GM19351 (cell line): ENCODE measurements around the gene PSEN2.

Experiments used
- ATAC-seq: cut with Tn5 transposase; IDR thresholded peaks from one replicate; pipeline ENCODE4 v1.9.1; 2021; ENCODE audit warnings: mild to moderate bottlenecking, moderate library complexity; ENCODE audit not compliant: unreplicated experiment

The PSEN2 gene

DNA sequence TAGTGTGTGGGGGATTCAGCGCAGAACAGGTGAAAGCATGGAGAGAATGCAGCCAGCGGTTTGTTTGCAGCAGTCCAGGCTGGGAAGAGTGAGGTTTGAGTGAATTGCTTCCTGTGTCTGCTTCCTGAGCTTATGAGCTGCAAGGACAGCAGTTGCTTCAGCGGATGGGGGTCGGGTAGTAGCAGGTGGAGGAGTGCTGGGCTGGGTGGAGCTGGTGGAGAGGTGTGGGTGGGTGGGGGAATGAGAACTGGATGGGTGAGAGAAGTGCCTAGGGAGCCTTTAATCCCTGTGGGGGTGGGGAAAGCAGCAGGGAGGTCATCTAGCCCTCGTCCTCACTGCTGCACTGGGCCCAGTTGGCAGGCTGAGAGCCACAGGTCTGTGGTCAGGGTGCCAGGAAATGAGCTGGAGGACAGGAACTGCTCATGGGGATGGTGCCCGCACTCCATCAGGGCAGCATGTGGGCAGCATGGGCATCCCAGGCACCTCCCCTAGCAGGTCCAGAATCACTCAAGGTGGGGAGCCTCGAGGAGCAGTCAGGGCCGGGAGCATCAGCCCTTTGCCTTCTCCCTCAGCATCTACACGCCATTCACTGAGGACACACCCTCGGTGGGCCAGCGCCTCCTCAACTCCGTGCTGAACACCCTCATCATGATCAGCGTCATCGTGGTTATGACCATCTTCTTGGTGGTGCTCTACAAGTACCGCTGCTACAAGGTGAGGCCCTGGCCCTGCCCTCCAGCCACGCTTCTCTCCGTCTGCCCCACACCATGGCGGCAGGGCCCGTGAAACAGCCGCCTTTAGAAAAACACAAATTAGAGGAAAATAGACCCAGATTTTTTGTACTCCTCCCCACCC is 14.8 kb downstream of the PSEN2 start:
- no peak for ATAC-seq

DNA sequence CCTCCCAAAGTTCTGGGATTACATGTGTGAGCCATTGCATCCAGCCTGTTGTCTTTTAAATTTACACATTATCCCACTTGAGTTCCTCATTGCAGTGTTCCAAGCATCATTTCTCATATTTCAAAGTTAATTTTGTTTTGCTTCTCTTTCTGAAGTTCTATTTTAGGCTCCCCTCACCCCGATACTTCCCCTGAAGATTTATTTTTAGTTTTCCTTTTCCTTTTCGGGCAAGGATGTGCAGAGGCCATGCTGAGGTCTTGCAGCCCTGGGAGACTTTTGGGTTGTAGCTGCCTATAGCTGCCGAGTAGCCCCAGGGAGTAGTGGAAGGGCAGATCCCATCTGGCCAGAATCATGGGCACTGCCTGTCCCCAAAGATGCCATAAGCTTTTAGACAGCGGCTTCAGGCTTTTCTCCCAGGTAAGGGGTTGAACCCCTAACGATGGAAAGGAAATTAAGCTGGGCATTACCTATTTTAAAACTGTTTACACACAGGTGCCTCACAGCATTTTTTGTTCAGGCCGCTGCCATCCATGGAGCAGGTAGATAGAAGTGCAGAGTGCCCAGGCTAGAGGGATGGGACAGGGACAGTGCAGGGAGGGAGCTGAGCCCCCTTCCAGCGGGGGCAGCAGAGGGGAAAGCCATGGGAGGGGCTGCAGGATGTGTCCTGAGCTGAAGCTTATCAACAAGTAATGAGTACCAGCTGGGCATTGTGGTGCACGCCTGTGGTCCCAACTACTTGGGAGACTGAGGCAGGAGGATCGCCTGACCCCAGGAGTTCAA is 15.9 kb downstream of the PSEN2 start:
- no peak for ATAC-seq

DNA sequence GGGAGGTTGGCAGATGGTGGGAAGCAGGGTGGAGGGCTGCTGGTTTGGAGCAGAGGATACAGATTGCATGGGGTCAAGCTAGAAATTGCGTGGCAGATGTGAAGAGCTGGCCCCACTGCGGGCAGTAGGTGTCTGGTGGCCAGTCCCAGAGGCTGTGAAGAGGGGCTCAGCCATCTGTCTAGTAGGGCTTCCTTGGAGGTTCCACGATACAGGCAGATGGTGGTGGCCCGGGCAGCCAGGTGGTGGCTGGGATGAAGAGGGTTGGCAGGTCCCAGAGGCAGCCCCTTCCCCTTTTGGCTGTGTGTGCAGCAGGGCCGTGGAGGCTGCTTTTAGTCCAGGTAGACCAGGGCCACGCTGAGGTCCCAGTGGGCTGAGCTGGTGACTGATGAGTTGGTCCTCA is 16.6 kb downstream of the PSEN2 start:
- ATAC-seq: no peak

DNA sequence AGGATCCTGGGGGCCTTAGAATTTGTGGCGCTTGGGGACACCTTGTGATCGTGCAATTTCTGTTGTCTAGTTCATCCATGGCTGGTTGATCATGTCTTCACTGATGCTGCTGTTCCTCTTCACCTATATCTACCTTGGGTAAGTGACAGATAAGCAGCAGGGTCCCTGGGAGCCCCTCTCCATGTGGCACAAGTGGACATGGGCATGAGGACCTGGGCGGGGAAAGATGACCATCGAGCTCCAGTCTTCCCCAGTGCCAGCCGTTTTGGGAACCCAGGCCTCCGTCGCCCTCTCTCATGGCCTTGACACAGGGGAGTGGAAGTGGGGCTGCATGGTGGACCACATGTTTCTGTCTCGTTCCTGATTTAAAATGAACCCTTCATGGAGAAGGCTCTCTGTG is 17.6 kb downstream of the PSEN2 start:
- no peak for ATAC-seq

DNA sequence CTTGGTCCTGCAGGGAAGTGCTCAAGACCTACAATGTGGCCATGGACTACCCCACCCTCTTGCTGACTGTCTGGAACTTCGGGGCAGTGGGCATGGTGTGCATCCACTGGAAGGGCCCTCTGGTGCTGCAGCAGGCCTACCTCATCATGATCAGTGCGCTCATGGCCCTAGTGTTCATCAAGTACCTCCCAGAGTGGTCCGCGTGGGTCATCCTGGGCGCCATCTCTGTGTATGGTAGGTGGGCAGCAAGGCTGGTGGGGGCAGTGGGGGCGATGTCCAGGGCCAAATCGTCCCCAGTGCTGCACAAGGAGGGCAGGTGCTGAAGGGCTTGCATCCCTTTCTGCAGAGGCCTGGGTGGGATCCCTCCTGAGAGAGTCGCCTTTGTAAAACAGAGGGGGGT is 18.4 kb downstream of the PSEN2 start:
- ATAC-seq: no peak

DNA sequence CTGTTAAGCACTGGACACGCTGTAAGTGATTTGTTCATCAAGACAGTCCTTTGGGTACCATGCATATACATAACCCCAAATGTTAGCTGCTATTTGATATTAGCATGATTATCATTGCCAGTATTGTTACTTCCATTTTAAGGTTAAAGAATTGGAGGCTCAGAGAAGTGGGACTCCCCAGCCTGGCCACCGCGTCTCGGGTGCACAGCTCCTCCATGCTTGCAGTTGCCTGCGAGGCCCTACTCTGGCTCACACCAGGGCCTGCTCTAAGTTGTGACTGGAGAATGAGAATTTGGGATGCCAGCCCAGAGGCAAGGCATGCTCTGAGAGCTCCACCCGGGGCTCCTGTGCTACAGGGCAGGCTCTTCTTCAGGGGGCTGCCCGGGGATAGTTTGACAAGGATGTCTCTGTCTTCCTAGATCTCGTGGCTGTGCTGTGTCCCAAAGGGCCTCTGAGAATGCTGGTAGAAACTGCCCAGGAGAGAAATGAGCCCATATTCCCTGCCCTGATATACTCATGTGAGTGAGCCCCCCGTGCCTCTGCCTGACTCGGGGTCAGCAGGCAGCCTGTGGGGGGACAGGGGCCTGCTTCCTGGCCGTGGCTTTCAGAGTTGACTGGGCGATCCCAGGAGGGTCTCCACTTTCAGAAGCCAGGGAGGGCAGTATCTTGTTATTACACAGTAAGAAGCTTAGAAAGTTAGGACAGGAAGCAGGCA is 19.4 kb downstream of the PSEN2 start:
- ATAC-seq: no peak

DNA sequence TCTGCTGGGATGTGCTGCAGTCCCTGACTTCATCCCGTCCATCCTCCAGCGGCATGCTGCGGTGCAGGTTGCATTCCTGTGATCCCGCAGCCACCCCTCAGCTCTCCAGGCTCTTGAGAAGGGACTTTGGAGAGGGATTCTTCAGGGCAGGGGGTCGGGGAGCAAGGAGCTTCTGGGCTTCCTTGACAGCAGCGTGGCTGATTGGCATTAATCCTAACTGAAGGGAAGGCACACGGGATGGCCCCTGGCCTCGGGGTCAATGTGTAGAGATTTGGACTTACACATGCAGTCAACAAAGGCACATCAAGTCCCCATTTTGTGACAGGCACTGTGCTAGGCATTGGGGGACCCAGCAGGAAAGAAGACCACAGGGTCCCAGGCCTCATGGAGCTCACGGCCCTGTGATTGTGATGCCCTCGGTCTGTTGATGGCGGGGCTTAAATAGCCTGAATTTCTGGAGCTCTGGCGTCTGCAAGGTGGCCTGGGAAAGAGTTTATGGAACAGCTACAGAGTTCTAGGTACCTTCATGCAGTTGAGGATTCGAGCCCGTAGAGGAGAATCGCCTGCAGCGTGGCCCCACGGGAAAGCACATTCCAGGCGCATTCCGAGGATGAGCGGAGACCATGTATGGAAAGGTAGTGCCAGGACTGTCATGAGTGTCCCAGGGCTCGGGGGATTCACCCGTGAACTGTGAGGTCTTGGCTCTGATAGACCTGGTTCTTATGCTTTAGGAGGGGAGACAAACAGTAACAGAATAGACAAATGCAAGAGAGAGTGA is 20.1 kb downstream of the PSEN2 start:
- ATAC-seq: no peak

DNA sequence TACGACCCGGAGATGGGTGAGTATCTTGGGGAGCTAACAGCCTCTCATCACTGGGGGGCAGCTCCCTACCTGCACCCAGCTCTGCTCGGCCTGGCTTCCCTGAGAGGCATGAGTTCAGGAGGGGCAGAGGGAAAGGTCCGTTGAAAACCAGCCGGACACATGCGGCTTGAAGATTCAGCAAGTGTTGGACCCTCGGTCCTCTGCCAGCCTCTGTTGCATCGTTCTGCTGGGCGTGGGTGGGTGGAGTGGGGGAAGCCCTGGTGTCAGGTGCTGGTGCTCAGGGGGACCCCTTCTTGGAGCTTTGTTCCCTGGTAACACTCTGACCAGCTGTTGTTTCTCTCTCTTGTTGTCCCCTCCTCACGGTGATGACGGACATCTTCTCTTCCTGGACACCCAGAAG is 20.9 kb downstream of the PSEN2 start:
- ATAC-seq: no peak

DNA sequence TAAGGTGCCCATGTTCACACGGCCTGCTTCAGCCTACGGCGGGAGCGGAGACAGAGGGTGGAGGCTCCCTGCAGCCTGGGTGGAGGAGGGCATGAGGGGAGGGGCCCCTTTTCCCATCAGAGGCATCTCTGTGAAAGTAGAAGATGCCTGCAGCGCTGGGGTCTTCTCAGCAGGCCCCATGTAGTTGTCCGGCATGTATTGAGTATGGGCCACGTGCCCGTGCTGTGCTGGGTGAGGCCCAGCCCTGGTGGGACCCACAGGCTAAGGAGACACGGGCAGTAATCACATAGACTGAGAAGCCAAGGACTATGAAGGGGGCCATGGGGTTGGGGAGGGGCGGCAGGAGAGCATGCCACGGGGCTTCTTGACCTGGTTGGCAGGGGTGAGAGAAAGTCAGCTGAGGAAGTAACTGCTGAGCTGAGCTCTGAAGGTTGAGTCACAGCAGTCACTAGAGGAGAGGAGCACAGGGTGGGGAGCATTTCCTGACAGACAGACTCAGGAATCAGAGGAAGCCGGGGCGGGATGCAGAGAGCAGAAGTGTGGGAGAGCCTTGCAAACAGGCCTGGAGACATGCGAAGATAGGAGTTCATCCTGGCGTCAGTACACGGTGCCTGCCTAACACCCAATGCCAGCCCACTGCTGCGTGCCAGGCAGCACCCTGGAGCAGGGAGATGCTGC is 21.6 kb downstream of the PSEN2 start:
- ATAC-seq: no peak

DNA sequence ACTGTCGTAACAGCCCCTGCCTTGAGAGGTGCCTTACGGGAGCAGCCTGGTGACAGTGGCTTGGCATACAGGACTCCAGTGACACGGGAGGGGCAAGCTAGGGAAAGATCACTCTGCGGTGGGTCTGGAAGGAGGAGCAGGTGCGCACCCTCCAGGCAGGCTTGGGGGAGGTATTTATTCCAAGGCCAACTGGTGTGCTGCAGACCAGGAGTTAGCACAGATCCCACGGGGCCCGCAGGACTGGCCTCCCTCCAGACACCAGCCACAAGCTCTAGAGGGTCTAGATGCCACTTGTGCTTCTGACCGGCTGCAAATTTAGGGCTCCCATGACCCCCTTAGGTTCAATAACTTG is 22.1 kb downstream of the PSEN2 start:
- no peak for ATAC-seq

DNA sequence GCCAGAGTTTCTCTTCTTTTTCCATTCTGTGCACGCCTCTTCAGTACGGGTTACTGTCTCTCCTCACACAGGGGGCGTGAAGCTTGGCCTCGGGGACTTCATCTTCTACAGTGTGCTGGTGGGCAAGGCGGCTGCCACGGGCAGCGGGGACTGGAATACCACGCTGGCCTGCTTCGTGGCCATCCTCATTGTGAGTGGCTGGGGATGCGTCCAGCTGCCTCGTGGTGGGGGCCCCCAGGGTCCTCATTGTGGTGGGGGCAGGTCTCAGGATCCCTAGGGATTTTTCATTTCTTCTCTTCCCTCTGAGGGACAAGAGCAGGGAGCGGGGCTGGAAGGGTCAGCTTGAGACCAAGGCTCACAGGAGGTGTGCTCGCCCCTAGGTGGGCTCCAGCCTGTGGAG is 23.5 kb downstream of the PSEN2 start:
- ATAC-seq: no peak

DNA sequence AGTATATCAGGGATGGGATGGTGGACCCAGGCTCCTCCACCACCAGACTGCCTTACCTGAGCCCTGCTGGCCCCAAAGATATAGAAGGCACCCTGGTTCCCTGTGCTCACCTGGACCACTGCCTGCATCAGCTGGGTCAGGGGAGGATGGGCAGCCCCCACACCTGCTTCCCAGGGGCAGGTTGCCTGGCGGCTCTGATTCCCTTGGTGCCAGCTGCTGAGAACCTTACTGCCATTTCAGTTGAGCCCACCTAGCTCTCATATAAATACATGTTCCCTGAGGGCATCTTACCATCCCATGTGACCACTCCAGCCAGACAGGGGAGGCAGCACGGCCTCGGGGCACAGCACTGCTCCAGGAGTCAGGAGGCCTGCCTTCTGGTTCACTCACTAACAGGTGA is 24.4 kb downstream of the PSEN2 start:
- no peak for ATAC-seq

DNA sequence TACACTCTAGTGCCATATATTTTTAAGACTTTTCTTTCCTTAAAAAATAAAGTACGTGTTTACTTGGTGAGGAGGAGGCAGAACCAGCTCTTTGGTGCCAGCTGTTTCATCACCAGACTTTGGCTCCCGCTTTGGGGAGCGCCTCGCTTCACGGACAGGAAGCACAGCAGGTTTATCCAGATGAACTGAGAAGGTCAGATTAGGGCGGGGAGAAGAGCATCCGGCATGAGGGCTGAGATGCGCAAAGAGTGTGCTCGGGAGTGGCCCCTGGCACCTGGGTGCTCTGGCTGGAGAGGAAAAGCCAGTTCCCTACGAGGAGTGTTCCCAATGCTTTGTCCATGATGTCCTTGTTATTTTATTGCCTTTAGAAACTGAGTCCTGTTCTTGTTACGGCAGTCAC is 25.2 kb downstream of the PSEN2 start:
- ATAC-seq: no peak

DNA sequence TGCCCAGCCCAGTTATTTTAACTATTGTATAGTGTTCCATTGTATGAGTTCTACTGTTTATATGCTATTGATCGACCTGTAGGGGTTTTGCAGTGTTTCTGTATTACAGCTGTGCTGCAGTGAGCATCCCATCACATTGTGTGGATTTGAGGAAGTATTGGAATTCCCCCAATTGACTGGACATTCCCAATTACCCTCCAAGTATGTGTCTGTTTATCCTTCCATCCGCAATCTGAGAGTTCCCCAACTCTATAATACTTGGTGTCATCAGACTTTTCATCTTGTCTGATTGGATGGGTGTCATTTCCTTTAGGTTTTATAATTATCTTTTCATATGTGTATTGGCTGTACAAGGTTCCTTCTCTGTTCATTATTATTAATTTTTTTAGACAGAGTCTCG is 27.8 kb downstream of the PSEN2 start:
- ATAC-seq: no peak

DNA sequence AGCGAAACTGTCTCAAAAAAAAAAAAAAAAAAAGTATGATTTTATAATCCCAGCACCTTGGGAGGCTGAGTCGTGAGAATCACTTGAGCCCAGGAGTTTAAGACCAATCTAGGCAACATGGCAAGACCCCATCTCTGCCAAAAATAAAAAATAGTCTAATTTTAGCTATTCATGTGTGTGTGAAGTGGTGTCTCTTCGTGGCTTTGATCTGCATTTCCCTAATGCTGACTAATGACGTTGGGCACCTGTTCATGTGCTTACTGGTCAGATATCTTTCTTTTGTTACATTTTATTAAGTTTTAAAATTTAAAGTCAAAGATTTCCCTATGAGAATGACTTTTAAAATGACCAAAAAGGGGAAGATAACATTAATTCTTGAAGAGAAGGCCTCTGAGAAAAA is 31.0 kb downstream of the PSEN2 start:
- ATAC-seq: no peak

DNA sequence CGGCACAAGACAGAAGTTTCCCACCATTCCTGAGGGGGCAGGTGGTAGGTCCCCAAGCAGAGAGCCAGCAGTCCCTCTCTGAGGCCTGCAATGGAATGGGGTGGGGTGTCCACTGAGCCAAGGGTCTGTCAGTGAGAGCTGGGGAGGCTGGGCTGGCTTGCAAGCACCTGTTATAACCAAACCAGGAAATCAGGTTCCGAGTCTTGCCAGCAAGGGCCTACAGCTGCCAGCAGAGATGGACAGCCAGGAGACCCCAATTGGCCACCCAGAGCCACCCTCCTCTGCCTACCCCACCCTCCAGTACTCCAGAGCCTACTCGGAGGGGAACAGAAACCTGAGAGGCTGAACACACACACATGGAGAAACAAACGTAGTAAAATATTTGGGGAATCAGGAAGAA is 32.2 kb downstream of the PSEN2 start:
- ATAC-seq: no peak

DNA sequence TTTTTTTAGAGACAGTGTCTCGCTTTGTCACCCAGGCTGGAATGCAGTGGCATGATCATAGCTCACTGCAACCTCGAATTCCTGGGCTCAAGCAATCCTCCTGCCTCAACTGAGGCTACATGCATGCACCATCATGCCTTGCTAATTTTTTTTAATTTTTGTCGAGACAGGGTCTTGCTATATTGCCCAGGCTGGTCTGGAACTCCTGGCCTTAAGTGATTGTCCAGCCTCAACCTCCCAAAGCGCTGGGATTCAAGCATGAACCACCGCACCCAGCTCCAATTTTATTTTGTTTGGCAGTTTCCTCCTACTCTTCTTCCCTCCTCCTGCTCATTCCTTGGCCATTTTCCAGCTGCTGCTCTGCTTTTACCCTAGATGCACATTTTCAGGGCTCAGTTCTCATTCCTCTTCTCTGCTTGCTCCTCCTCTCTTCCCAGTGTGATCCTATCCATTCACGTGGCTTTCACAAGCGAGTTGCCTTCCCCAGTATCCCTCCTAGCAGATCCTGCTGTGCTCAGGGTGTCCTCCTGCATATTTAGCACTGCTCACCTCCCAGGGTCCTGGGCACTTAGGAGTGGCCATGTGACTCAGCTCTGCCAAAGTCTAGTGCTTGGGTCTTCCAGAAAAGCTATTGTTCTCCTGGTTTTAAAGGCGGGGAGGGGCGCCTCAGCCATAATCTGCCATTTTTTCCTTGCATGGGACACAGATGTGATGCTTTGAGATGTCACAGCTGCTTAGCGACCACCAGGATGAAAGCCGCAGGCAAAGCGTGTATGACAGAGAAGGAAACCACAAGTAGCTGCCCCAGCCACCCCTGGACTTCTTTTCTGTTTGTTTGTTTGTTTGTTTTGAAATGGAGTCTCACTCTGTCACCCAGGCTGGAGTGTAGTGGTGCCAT is 33.7 kb downstream of the PSEN2 start:
- ATAC-seq: no peak

DNA sequence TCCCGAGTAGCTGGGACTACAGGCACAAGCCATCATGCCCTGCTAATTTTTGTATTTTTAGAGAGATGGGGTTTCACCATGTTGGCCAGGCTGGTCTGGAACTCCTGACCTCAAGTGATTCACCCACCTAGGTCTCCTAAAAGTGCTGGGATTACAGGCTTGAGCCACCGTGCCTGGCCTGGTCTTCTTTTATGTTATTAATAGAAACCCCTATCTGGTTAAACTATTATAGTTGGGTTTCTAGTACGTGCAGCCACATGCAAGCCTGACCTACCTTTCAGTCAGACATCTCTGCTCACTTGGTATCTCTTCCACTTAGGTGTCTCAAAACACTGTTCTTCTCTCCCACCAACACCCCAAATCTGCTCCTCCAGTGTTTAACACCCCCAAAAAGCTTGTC is 34.4 kb downstream of the PSEN2 start:
- ATAC-seq: no peak

DNA sequence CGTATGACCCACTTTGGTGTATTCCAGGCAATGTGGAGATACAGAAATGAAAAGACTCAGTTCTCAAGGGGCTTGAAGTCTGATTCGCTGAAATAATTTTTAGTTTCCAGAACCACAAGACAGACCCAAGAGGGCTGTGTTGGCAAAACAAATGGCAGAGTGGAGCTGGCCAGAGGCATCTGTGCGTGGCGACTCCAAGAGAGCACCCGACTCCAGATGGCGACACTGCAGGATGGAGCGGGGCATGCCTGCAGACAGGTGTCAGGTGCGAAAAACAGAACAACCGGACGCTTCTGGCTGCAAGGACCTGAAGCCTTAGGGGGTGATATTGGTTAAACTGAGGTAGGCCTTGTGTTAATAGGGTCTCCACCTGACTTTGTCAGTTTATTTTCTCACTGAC is 38.0 kb downstream of the PSEN2 start:
- ATAC-seq: no peak

DNA sequence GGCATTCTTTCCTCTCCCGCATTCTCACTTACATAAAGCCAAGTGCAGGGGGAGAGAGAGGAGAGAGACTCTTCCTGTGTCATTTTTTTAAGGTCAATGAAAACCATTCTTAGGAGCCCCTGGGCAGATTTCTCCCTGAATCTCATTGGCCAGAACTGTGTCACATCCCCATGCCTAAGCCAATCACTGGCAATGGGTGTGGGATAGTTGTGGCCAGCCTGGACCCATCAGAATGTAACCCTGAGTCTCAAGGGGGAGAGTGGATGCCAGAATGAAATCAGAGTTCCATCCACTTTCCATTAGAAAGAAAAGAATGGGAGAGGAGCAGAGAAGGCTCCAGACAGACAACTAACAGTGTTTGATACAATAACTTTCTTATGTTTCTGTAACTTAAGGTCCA is 38.5 kb downstream of the PSEN2 start:
- ATAC-seq: no peak
